Left lung (tissue), 10 donors: ENCODE results near the gene ACSBG1. TPM values are rescaled to one million over a fixed set of nuclear protein-coding genes. Genes with fewer than 3 reads are reported as not detected.

Experiments used
- ATAC-seq: fragments of 200-7000 bp; cut with Tn5 transposase; one replicate; pipeline ENCODE4 v1.9.1; 2020; ENCODE audit warnings: moderate library complexity
- DNase-seq, 4 donors: peaks; one replicate each; pipeline ENCODE4 v3.0.0-alpha.2; 2013 to 2020
- H3K27ac ChIP-seq, 2 donors: fragments of 200-600 bp; sonication (generic) in 1 of 2; one replicate each; pipeline versions ENCODE4 v1.5.0 to v1.8.0; 2020 to 2021
- H3K27me3 ChIP-seq, 2 donors: fragments of 200-600 bp; sonication (generic) in 1 of 2; one replicate each; pipeline versions ENCODE4 v1.5.0 to v1.8.0; 2020 to 2021
- H3K36me3 ChIP-seq, 2 donors: fragments of 200-600 bp; sonication (generic) in 1 of 2; one replicate each; pipeline versions ENCODE4 v1.5.0 to v1.8.0; 2020 to 2021
- H3K4me1 ChIP-seq, 2 donors: fragments of 200-600 bp; one replicate each; pipeline ENCODE4 v1.8.0; 2021
- H3K4me3 ChIP-seq, 2 donors: fragments of 200-600 bp; sonication (generic) in 1 of 2; one replicate each; pipeline versions ENCODE4 v1.5.0 to v1.8.0; 2020 to 2021; ENCODE audit warnings: mild to moderate bottlenecking in 1 of 2
- H3K9me3 ChIP-seq, 2 donors: fragments of 200-600 bp; sonication (generic) in 1 of 2; one replicate each; pipeline versions ENCODE4 v1.5.0 to v1.8.0; 2020 to 2021
- intact Hi-C, 2 donors: fragments of 100-400 bp; cut with DNase I; formaldehyde crosslinking; loops; one replicate each; pipeline versions ENCODE4 v1.11.2 to v1.14.2; 2022
- polyA plus RNA-seq, 6 donors: library from polyadenylated mRNA; unstranded; fragments of 120-200 nt; gene quantifications; one replicate each; pipeline ENCODE4 v1.2.1, GENCODE V29; 2013; ENCODE audit not compliant: insufficient read length in 6 of 6
- total RNA-seq, 2 donors: library from RNA; stranded (reverse); fragmentation: NEBNext Ultra II Directional; extraction: Animal tissue kit (Norgen Biotek cat#: 25700); gene quantifications; one replicate each; pipeline ENCODE4 v1.2.1, GENCODE V29; 2021
- TF ChIP-seq, protein P1 (sequence below), 2 donors: fragments of 200-600 bp; sonication (generic) in 1 of 2; IDR thresholded peaks; one replicate each; pipeline versions ENCODE4 v1.5.0 to v1.8.0; 2021; ENCODE audit warnings: antibody characterized with exemption in 2 of 2
- donor health status: DM: no; HTN: yes; CAD: no.
- donor health status: DM: no; HTN: no; CAD: no.

Gene ACSBG1
- total and polyA plus RNA-seq, 8 donors, result 0.42 to 1.9 (median 0.79) TPM; not detected in 1

- DNase-seq, result no peak
- no peak for ATAC-seq
- no peak overlapping the region for H3K27ac ChIP-seq
- H3K27me3 ChIP-seq, result no peaks in the 10 kb centered on the region
- TF ChIP-seq, protein P1, sequence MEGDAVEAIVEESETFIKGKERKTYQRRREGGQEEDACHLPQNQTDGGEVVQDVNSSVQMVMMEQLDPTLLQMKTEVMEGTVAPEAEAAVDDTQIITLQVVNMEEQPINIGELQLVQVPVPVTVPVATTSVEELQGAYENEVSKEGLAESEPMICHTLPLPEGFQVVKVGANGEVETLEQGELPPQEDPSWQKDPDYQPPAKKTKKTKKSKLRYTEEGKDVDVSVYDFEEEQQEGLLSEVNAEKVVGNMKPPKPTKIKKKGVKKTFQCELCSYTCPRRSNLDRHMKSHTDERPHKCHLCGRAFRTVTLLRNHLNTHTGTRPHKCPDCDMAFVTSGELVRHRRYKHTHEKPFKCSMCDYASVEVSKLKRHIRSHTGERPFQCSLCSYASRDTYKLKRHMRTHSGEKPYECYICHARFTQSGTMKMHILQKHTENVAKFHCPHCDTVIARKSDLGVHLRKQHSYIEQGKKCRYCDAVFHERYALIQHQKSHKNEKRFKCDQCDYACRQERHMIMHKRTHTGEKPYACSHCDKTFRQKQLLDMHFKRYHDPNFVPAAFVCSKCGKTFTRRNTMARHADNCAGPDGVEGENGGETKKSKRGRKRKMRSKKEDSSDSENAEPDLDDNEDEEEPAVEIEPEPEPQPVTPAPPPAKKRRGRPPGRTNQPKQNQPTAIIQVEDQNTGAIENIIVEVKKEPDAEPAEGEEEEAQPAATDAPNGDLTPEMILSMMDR (IDR thresholded peaks at IDR 0.05), result no peak
- intact Hi-C loops, result no loop called here
- H3K4me3 ChIP-seq, result no peak overlapping the region
- H3K36me3 ChIP-seq, result peaks cover 0 to 93% of the 10 kb centered on the region in 2 donors
- no peaks in the 10 kb centered on the region for H3K9me3 ChIP-seq
- peaks cover 0 to 3% of the 10 kb centered on the region in 2 donors for H3K4me1 ChIP-seq
These were observed 65.8 kb downstream of the ACSBG1 start for GRCh38 chr15:78168608-78169007.

DNA sequence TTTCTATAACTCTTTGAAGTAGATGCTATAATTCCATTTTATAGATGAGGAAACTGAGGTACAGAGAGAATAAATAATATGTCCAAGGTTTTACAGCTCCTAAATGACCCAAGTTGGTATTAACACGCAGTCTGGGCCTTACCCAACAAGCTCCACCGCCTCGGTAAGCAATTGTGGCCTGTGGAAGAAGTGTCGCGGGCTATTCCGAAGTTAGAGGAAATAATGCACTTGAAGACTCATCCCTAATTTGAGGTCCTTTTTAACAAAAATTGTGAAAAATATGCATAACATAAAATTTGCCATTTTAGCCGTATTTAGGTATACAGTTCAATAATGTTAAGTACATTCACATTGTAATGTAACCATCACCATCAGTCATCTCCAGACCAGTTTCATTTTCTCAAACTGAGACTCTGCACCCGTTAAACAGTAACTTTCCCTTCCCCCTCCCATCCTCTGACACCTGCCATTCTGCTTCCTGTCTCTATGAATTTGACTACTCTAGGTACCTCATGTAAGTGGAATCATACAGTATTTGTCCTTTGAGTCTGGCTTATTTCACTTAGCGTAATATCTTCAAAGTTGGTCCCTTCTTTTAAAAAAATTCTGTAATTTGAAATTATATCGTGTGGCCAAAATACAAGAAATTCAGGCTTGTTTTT is 67.0 kb downstream of the ACSBG1 start:
- no peak for DNase-seq

GRCh38 chr15:78164010-78164409 is 70.4 kb downstream of the ACSBG1 start:
- intact Hi-C loops, result no loop called here
- H3K27me3 ChIP-seq, result no peaks in the 10 kb centered on the region
- no peak for DNase-seq
- no peaks in the 10 kb centered on the region for H3K4me1 ChIP-seq
- no peak overlapping the region for H3K27ac ChIP-seq
- peaks cover 0 to 100% of the 10 kb centered on the region in 2 donors for H3K36me3 ChIP-seq
- no peak overlapping the region for H3K4me3 ChIP-seq
- ATAC-seq, result no peak
- no peaks in the 10 kb centered on the region for H3K9me3 ChIP-seq
- TF ChIP-seq, protein P1 (IDR thresholded peaks at IDR 0.05), result no peak

More for the DNA sequence above, 67.0 kb downstream of the ACSBG1 start:
- TF ChIP-seq, protein P1 (IDR thresholded peaks at IDR 0.05), result no peak
- no peak overlapping the region for H3K4me3 ChIP-seq
- H3K27me3 ChIP-seq, result no peaks in the 10 kb centered on the region
- no peak for ATAC-seq
- H3K9me3 ChIP-seq, result no peaks in the 10 kb centered on the region
- intact Hi-C loops, result no loop called here
- no peaks in the 10 kb centered on the region for H3K4me1 ChIP-seq
- H3K27ac ChIP-seq, result no peak overlapping the region
- H3K36me3 ChIP-seq, result peaks cover 0 to 100% of the 10 kb centered on the region in 2 donors

DNA sequence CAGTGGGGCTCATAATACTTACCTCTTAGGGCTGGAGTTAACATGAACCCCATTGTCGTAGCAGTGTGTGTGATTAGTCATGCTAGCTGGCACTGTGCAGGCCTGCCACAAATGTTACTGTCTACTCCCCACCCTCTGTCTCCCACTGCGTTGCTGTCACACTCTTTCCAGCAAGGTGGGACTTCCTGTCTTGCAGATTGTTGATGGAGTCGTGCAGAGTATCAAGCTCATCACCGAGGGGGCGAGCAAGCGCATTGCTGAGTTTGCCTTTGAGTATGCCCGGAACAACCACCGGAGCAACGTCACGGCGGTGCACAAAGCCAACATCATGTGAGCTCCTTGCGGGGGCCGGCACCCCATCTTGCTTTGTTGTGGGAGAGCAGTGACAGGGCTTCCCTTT is 72.3 kb downstream of the ACSBG1 start:
- no peak overlapping the region for H3K4me3 ChIP-seq
- H3K27ac ChIP-seq, result no peak overlapping the region
- no peak for DNase-seq
- no peaks in the 10 kb centered on the region for H3K4me1 ChIP-seq
- intact Hi-C loops, result no loop called here
- no peak for ATAC-seq
- TF ChIP-seq, protein P1 (IDR thresholded peaks at IDR 0.05), result no peak
- H3K36me3 ChIP-seq, result peaks cover 0 to 97% of the 10 kb centered on the region in 2 donors
- no peaks in the 10 kb centered on the region for H3K27me3 ChIP-seq
- no peaks in the 10 kb centered on the region for H3K9me3 ChIP-seq

DNA sequence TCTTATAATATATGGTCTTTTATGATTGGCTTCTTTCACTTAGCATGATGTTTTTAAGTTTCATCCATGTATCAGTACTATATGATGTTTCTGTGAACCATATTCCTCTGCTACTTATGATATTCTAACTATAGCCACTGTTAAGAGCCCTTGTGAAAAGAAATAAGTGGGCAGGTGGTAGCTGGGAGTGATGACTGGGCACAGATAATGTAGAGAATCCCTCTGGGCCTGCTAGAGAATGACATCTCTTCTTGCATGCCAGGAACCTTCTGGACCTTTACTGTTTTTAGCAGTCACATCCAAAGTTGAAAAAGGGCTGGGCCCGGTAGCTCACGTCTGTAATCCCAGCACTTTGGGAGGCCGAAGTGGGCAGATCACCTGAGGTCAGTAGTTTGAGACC is 75.0 kb downstream of the ACSBG1 start:
- H3K27me3 ChIP-seq, result no peaks in the 10 kb centered on the region
- no peaks in the 10 kb centered on the region for H3K9me3 ChIP-seq
- DNase-seq (no peak), ATAC-seq (no peak)
- TF ChIP-seq, protein P1 (IDR thresholded peaks at IDR 0.05), result no peak
- peaks cover 12 to 18% of the 10 kb centered on the region in 2 donors for H3K4me1 ChIP-seq
- peaks cover 0 to 77% of the 10 kb centered on the region in 2 donors for H3K36me3 ChIP-seq
- H3K4me3 ChIP-seq, result no peak overlapping the region
- intact Hi-C loops, result no loop called here
- H3K27ac ChIP-seq, result no peak overlapping the region
